Esophagus (tissue), 2 donors: ENCODE measurements around the gene PRMT7. TPM values are rescaled to one million over a fixed set of nuclear protein-coding genes. Genes with fewer than 3 reads are reported as not detected.

Source experiments
- H3K27ac ChIP-seq, 2 donors: one replicate each; pipeline ENCODE4 v1.5.1; 2013; ENCODE audit warnings: low read depth in 2 of 2, mild to moderate bottlenecking in 2 of 2, inconsistent platforms in 1 of 2, low read length in 1 of 2, moderate library complexity in 1 of 2
- H3K27me3 ChIP-seq, 2 donors: one replicate each; pipeline ENCODE4 v1.6.1; 2013; ENCODE audit warnings: low read length in 2 of 2, control low read depth in 1 of 2, mild to moderate bottlenecking in 1 of 2; ENCODE audit not compliant: insufficient read depth in 2 of 2, control insufficient read depth in 1 of 2
- H3K36me3 ChIP-seq, 2 donors: one replicate each; pipeline ENCODE4 v1.6.1; 2013; ENCODE audit warnings: low read length in 1 of 2; ENCODE audit not compliant: control insufficient read depth in 2 of 2, insufficient read depth in 2 of 2
- H3K4me1 ChIP-seq, 2 donors: one replicate each; pipeline ENCODE4 v1.6.1; 2013; ENCODE audit warnings: low read length in 1 of 2; ENCODE audit not compliant: control insufficient read depth in 2 of 2, insufficient read depth in 2 of 2
- H3K4me3 ChIP-seq, 2 donors: one replicate each; pipeline ENCODE4 v1.5.1; 2013; ENCODE audit warnings: low read length in 2 of 2, mild to moderate bottlenecking in 2 of 2, low read depth in 1 of 2, moderate library complexity in 1 of 2
- H3K9me3 ChIP-seq, 2 donors: one replicate each; pipeline ENCODE4 v1.6.1; 2013; ENCODE audit warnings: mild to moderate bottlenecking in 2 of 2, low read depth in 1 of 2, low read length in 1 of 2, moderate library complexity in 1 of 2; ENCODE audit not compliant: control insufficient read depth in 2 of 2, insufficient read depth in 1 of 2
- WGBS, 2 donors: extraction: QIAGEN DNeasy Blood & Tissue Kit; methylation state at CpG; one replicate each; pipeline ENCODE4 v1.1.7; 2013; 5-methylcytosine and 5-hydroxymethylcytosine counted together
- polyA plus RNA-seq, 2 donors: library from polyadenylated mRNA; stranded (reverse); fragments of 200-250 nt; gene quantifications; one replicate each; pipeline ENCODE4 v1.2.3, GENCODE V29; 2013
- donor health status: healthy with polysubstance abuse.
- donor health status: Bipolar disorder and iron deficiency.

Gene PRMT7
- polyA plus RNA-seq, 2 donors = 22.6 to 36.0 TPM

DNA sequence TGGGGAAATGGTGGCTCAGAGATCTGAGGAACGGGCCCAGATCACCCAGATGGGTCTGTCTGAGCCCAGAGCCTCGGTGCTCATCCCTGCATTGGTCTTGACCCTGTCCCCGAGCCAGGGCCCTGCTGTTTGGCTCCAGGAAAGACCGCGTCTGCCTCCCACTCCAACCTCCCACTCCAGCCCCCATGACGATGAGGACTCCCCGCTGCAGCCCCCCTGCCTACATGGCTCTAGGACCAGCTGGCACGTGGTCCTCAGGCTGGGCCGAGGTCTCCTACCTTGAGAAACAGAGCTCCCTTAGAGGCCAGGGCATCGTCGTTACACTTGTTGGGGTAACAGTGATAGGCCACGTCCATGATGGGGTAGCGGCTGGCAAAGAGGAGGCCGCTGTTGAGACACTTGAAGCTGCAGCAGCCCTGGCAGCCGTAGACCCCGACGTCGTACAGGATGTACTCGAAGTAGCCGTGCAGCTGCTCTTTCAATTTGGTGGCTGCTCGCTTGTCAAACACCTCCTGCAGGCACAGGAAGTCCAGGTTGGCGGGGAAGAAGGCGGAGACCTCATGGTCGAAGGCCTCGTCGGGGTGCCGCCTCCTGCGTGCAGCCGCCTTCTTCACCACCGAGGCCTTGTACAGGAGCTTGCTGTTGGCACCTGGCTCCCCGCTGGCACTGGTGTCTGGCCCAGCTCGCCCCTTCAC lies 59.9 kb downstream of the PRMT7 start:
- no peaks in the 10 kb centered on the region for H3K36me3 ChIP-seq
- H3K27me3 ChIP-seq = no peaks in the 10 kb centered on the region
- H3K9me3 ChIP-seq = no peaks in the 10 kb centered on the region
- 82 to 85% methylated on average over 32 of the region's 32 CpGs for WGBS, 2 donors
- H3K4me3 ChIP-seq = no peak overlapping the region
- no peak overlapping the region for H3K27ac ChIP-seq
- H3K4me1 ChIP-seq = peaks cover 0 to 2% of the 10 kb centered on the region in 2 donors

DNA sequence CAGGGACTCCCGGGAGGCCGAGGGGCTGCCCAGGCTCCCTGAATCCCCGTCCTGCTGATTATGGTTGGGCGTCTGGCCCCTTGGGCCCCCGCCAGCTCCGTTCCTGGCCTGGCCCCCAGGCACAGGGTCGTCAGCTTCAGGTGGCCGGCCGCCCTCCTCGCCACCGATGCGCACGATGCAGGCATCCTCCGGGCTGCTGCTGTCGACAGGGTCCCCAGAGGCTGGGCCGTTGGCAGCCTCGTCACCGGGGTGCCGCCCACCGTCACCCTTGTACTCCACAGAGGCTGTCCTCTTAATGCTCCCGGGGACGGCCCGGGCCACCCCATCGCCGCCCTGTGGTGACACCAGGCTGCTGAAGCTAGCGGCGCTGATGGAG lies 60.4 kb downstream of the PRMT7 start:
- H3K27ac ChIP-seq = no peak overlapping the region

DNA sequence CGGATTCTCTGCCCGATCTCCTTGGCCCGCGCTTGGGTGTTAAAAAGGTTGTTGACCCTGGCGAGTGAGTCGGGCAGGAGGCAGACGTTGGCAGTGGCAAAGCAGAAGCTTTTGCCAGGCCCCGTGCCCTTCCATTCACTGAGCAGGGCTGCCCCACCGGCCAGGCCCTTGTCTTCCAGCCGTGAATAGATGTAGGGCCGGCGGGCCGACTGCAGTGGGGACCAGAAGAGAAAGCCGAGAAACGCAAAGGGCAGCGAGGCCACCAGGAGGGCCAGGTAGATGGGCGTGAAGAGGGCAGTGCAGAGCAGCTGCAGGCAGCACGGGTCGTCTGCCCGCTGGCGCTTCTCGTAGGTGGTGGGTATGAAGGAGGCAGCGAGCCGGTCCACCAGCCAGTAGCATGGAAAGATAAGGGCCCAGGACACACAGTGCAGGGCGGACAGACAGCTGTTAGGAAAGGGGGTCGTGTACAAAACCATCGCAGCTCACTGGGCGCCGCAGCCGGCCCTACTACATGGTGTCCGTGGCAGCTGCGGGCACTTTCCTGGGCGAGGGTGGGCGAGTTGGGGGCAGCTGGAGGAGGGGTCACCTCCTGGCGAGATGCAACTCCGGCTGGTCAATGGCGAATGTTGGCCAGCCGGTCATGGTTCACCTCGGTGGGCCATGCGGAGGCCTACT lies 61.0 kb downstream of the PRMT7 start:
- Histone ChIP-seq H3K4me1 (no peaks in the 10 kb centered on the region), H3K27me3 (no peaks in the 10 kb centered on the region), H3K27ac (no peak overlapping the region), H3K4me3 (no peak overlapping the region), H3K9me3 (no peaks in the 10 kb centered on the region), H3K36me3 (no peaks in the 10 kb centered on the region)
- WGBS, 2 donors = 92% methylated on average over 40 of the region's 40 CpGs

More for the DNA sequence above, 60.4 kb downstream of the PRMT7 start:
- H3K36me3 ChIP-seq = no peaks in the 10 kb centered on the region
- no peaks in the 10 kb centered on the region for H3K9me3 ChIP-seq
- H3K4me1 ChIP-seq = no peaks in the 10 kb centered on the region
- 91 to 97% methylated on average over 27 of the region's 27 CpGs for WGBS, 2 donors
- no peak overlapping the region for H3K4me3 ChIP-seq
- no peaks in the 10 kb centered on the region for H3K27me3 ChIP-seq

DNA sequence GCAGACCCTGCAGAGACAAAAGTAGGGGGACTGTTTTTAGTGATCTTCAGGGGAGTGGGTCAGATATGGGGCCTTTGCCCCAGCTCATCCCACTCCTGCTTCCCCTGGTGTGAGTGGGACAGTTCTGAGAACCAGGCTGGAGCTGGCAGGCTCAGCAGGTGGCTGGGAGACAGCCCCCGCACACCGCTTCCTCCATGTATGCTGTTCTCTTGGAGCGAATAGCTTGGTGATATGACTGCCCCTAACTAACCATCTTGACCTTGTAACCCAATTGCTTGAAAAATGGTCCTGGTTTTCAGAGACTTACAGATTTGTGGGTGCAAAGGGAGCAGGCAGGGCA lies 61.5 kb downstream of the PRMT7 start:
- Histone ChIP-seq H3K9me3 (no peaks in the 10 kb centered on the region), H3K27ac (no peak overlapping the region), H3K4me3 (no peak overlapping the region), H3K27me3 (no peaks in the 10 kb centered on the region), H3K36me3 (no peaks in the 10 kb centered on the region), H3K4me1 (peaks cover 0 to 3% of the 10 kb centered on the region in 2 donors)
- WGBS, 2 donors = 97 to 98% methylated on average over 3 of the region's 3 CpGs

DNA sequence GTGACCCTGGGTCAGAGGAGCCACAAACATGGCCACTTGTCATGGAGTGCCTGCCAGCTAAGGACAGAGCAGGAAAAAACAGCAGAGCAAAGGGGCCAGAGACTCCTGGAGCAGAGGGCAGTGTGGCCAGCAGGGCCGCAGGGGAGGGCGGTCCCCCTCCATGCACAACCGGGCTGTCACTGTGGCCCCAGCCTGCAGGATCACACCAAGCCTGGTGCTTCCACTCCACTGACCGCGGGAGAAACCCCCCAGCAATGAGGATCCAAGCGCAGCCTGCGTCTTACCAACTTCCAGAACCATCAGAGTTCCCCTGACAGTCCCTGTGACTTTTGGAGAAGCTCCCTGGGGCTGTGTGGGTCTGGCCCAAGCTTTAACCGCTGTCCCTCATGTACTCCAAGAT lies 62.0 kb downstream of the PRMT7 start:
- Histone ChIP-seq H3K4me3 (no peak overlapping the region), H3K27ac (no peak overlapping the region), H3K36me3 (no peaks in the 10 kb centered on the region), H3K9me3 (no peaks in the 10 kb centered on the region), H3K27me3 (no peaks in the 10 kb centered on the region), H3K4me1 (peaks cover 4% of the 10 kb centered on the region in 2 donors)
- 87 to 91% methylated on average over 8 of the region's 8 CpGs for WGBS, 2 donors

DNA sequence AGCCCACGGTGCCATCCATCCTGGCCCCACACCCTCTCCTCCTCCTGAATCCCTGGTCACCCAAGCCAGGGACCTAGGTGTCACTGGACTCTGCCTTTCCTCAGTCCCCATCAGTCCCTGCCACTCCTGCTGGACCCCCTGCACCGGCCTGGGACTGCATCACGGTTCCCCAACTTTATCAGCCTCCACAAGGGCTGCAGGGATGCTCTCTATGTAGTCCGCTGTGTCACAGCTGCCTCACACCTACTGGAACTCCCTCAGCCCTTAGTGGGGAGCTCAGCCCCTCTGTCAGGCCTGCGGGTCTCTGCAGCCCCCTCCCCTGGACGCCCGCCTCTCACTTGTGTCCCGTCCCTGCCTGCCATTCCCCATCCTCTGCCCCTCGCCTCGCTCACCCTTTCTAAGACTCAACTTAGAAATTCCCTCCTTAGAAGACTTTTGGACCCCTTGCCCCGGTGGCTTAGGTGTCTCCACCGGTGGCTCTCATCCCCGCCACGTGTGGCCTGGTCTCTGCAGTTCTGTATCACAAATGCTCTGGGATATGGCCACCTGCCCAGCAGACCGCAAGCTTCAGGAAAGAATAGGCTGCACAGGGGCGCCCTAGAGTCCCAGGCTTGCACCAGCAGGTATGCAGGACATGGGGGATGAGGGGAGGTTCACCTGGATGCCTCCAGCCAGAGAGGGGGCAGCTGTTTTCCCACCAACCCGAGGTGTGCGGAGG lies 62.9 kb downstream of the PRMT7 start:
- Histone ChIP-seq H3K27me3 (no peaks in the 10 kb centered on the region), H3K4me3 (no peak overlapping the region), H3K27ac (no peak overlapping the region), H3K9me3 (no peaks in the 10 kb centered on the region), H3K4me1 (peaks cover 4 to 8% of the 10 kb centered on the region in 2 donors), H3K36me3 (no peaks in the 10 kb centered on the region)
- WGBS, 2 donors = 72 to 74% methylated on average over 18 of the region's 18 CpGs

DNA sequence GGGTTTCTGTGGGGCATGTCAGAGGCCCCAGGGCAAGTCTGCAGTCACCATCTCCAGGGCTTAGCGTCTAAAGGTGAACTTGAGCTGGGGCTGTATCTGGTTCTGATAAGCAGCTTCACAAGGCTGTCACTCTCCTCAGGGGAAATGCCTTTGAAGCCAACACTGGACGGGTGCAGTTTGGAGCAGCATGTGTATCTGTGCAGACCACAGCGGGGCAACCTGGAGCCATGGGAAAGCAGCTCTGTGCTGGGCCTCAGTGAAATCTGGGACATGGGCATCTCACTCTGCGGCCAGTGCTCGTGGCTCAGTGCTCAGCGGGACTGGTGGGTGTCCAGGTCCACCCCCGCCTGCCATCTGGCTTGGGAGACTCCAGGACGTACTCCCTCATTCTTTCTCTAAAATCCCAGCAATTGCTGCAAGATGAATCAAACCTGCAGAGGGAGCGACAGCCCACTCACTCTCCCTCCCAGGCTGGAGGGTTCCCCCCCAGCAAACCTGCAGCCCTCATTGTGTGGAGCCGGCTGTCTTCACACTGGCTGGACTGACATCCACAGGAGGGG lies 63.5 kb downstream of the PRMT7 start:
- H3K4me1 ChIP-seq = peaks cover 4 to 10% of the 10 kb centered on the region in 2 donors
- H3K36me3 ChIP-seq = no peaks in the 10 kb centered on the region
- H3K27me3 ChIP-seq = no peaks in the 10 kb centered on the region
- no peak overlapping the region for H3K4me3 ChIP-seq
- H3K9me3 ChIP-seq = no peaks in the 10 kb centered on the region
- H3K27ac ChIP-seq = no peak overlapping the region
- 78 to 81% methylated on average over 10 of the region's 10 CpGs for WGBS, 2 donors

DNA sequence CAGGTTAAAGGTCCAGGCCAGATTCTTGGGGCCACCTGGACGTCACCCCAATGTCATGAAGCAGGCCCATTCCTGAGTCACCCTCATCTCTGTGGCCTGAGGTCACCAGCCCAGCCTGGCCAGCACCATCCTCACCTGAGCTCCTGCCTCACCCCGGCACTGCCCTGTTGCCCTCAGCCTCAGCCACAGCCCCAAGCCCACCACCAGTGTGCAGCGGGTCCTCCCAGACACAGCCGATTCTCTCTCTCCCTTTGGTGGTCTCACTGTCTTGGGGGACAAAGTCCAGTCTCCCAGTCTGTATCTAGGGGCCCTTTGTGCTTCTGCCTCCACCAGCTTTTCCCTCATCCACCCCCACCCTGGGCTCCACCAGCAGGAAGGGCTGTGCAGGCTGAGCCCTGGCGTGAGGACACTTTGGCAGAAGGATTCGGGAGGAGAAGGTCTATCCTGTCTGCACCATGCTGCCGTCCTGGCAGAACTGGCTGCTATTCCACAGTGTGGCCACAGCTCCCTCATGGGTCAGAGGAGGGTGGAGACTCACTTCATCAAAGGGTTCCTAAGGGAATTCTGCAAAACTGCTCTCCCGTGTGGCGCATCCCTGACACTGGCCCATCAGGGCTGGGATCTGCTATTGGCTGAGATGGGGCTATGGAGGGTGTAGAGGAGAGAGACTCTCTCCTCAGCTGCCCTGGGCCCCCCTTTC lies 64.3 kb downstream of the PRMT7 start:
- Histone ChIP-seq H3K27ac (no peak overlapping the region), H3K27me3 (no peaks in the 10 kb centered on the region), H3K36me3 (no peaks in the 10 kb centered on the region), H3K9me3 (no peaks in the 10 kb centered on the region), H3K4me1 (peaks cover 4 to 10% of the 10 kb centered on the region in 2 donors), H3K4me3 (no peak overlapping the region)
- WGBS, 2 donors = 83 to 84% methylated on average over 9 of the region's 9 CpGs

DNA sequence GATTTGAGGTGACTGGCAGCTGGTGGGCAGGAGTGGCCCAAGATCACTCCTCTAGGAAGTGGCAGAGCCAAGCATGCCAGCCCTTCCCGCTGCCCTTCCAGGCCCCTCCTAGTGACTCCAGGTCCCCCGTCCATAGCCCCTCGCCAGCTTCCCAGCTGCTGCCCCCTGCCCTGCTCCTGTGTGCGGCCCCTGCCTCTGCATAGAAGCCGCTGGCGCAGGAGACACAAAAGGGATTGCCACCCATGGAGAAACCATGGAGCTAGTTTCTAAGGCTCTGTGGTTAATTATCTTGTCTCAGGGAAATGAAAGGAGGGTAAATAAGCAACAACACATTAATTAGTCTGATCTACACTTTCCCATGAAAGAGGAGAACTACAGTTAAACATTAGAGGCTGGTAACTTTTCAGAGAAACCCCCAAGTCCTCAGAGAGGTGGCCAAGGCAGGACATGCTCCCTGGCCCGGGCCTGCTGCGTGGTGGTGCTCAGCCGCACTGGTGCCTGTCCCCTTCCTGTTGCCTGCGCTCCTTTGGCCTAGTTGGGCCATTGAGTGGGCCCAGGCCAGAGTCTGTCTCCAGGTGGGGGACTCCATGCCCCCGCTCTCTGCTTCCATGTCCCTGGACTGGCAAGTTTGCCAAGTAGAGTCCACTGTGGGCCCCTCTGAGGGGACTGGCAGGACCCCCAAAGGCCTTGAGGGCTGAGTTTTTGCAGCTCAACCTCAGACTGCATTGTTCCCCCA lies 65.2 kb downstream of the PRMT7 start:
- no peaks in the 10 kb centered on the region for H3K27me3 ChIP-seq
- no peak overlapping the region for H3K4me3 ChIP-seq
- 94 to 96% methylated on average over 11 of the region's 11 CpGs for WGBS, 2 donors
- H3K9me3 ChIP-seq = no peaks in the 10 kb centered on the region
- H3K36me3 ChIP-seq = no peaks in the 10 kb centered on the region
- H3K27ac ChIP-seq = no peak overlapping the region
- H3K4me1 ChIP-seq = peaks cover 4 to 10% of the 10 kb centered on the region in 2 donors
